Measurements from ENCODE around the gene XPO6. TPM values are rescaled to one million over a fixed set of nuclear protein-coding genes. Genes with fewer than 3 reads are reported as not detected.

Gene XPO6
- total RNA-seq, 1 experiment from 2014 or later, result 135 TPM

DNA sequence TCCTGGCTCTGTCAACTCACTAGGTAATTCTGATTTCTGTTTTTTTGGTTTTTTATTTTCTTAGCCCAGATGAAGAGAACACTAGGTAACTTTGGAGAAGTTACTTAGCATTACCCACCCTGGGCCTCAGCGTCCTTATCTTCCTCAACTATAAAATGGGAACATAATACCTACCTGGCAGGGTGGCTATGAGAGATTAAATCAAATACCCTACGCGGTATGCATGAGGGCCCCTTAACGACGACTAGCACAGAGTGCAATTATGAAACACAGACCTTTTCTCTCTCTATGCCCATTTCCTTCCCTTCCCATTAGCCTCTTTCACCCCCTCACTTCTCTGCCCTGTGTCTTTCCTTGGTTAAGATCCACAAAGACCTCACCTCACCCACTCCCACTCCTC is 11.1 kb downstream of the XPO6 start:
- CTCF ChIA-PET, result no interaction called here
- in situ Hi-C loops (cut with HindIII; ENCODE audit: low pct_unique_long_range_greater_than_20kb, low sequenced_read_pairs) (no loop called here), intact Hi-C loops (cut with micrococcal nuclease; ENCODE audit: unreplicated experiment) (no loop called here)
- Histone ChIP-seq H3K4me3 (ENCODE audit: low read depth in 2 of 2, low read length in 2 of 2) (no peak overlapping the region), H3K4me1 (ENCODE audit: control insufficient read depth, insufficient read depth, low read length) (no peaks in the 10 kb centered on the region), H3K36me3 (ENCODE audit: control insufficient read depth, insufficient read depth, low read length) (peaks cover 13% of the 10 kb centered on the region), H3K27ac (ENCODE audit: low read length) (no peak overlapping the region), H3K9me3 (ENCODE audit: control insufficient read depth, insufficient read depth, low read depth, low read length) (no peaks in the 10 kb centered on the region), H3K27me3 (ENCODE audit: control insufficient read depth, insufficient read depth, low read length) (no peaks in the 10 kb centered on the region)
- BruUV-seq (replicated peaks), result no TSS peak
- no peak for DNase-seq (ENCODE audit: low read depth, low spot score)
- TF ChIP-seq POLR2AphosphoS5 (IDR thresholded peaks at IDR 0.05; ENCODE audit: low read depth, low read length) (no peak), TCF7L2 (IDR thresholded peaks at IDR 0.05; ENCODE audit: low read depth, low read length) (no peak)
- TF ChIP-seq, protein P1, sequence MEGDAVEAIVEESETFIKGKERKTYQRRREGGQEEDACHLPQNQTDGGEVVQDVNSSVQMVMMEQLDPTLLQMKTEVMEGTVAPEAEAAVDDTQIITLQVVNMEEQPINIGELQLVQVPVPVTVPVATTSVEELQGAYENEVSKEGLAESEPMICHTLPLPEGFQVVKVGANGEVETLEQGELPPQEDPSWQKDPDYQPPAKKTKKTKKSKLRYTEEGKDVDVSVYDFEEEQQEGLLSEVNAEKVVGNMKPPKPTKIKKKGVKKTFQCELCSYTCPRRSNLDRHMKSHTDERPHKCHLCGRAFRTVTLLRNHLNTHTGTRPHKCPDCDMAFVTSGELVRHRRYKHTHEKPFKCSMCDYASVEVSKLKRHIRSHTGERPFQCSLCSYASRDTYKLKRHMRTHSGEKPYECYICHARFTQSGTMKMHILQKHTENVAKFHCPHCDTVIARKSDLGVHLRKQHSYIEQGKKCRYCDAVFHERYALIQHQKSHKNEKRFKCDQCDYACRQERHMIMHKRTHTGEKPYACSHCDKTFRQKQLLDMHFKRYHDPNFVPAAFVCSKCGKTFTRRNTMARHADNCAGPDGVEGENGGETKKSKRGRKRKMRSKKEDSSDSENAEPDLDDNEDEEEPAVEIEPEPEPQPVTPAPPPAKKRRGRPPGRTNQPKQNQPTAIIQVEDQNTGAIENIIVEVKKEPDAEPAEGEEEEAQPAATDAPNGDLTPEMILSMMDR (IDR thresholded peaks at IDR 0.05), result no peak
- POLR2A ChIA-PET, result no interaction called here
- no peak for ATAC-seq

DNA sequence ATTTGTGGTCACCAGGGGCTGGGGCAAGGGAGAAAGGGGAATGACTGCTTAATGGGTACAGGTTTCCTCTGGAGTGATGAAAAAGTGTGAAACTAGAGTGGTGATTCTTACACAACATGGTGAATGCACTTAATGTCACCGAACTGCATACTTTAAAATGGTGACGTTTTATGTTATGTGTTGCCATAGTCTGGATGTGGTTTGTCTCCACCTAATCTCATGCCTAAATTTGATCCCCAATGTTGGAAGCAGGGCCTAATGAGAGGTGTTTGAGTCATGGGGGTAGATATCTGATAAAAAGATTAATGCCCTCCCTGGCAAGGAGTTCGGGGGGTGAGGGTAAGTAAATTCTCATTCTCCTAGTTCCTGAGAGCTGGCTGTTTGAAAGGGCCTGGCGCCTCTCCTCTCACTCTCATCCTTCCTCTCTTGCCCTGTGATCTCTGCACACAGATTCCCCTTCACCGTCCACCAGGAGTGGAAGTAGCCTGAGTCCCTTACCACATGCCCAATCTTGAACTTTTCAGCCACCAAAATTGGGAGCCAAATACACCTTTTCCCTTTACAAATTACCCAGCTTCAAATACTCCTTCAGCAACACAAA is 15.3 kb downstream of the XPO6 start:
- no TSS peak for BruUV-seq (replicated peaks)
- intact Hi-C loops (cut with micrococcal nuclease; ENCODE audit: unreplicated experiment), result no loop called here
- H3K27me3 ChIP-seq (ENCODE audit: control insufficient read depth, insufficient read depth, low read length), result no peaks in the 10 kb centered on the region
- no peaks in the 10 kb centered on the region for H3K9me3 ChIP-seq (ENCODE audit: control insufficient read depth, insufficient read depth, low read depth, low read length)
- H3K27ac ChIP-seq (ENCODE audit: low read length), result no peak overlapping the region
- ATAC-seq (no peak), DNase-seq (ENCODE audit: low read depth, low spot score) (no peak)
- no peak overlapping the region for H3K4me3 ChIP-seq (ENCODE audit: low read depth in 2 of 2, low read length in 2 of 2)
- no peaks in the 10 kb centered on the region for H3K36me3 ChIP-seq (ENCODE audit: control insufficient read depth, insufficient read depth, low read length)
- H3K4me1 ChIP-seq (ENCODE audit: control insufficient read depth, insufficient read depth, low read length), result peaks cover 2% of the 10 kb centered on the region; the same call in 1 of the 2 replicates
- POLR2A ChIA-PET, result no interaction called here
- in situ Hi-C loops (cut with HindIII; ENCODE audit: low pct_unique_long_range_greater_than_20kb, low sequenced_read_pairs), result no loop called here
- CTCF ChIA-PET, result no interaction called here
- TF ChIP-seq, protein P1 (IDR thresholded peaks at IDR 0.05), result no peak
- no peak for TF ChIP-seq SIN3A (IDR thresholded peaks at IDR 0.05; ENCODE audit: borderline replicate concordance, insufficient read depth, low read depth, low read length)
- no peak for TF ChIP-seq REST (IDR thresholded peaks at IDR 0.05; ENCODE audit: insufficient read depth in 1 of 2, low read depth in 2 of 2, low read length in 1 of 2)
- TF ChIP-seq POLR2AphosphoS5 (IDR thresholded peaks at IDR 0.05; ENCODE audit: low read depth, low read length), result no peak
- no peak for TF ChIP-seq TCF7L2 (IDR thresholded peaks at IDR 0.05; ENCODE audit: low read depth, low read length)

All from Panc1 (cell line).